Kidney tubule cell (primary cell): Measurements from ENCODE around the gene TASP1.
"Not testable (repeated sequence)": the region's sequence is repeated elsewhere in the genome, so short reads cannot be mapped to it uniquely, and the experiment has no call there.

ENCODE experiments used
- DNase-seq: peaks from one replicate; pipeline ENCODE4 v3.0.0-alpha.2; 2018; ENCODE audit warnings: low spot score

The TASP1 gene

GRCh38 chr20:13397300-13397724, 241.4 kb downstream of the TASP1 start:
- no peak for DNase-seq

GRCh38 chr20:13396826-13397225, 241.9 kb downstream of the TASP1 start:
- no peak for DNase-seq

- no peak for DNase-seq
Measured at GRCh38 chr20:13396022-13396421, 242.7 kb downstream of the TASP1 start.

GRCh38 chr20:13395232-13395631, 243.5 kb downstream of the TASP1 start:
- no peak for DNase-seq

GRCh38 chr20:13392391-13392790, 246.3 kb downstream of the TASP1 start:
- no peak for DNase-seq

GRCh38 chr20:13389115-13389514, 249.6 kb downstream of the TASP1 start:
- no peak for DNase-seq

GRCh38 chr20:13384132-13384531, 254.6 kb downstream of the TASP1 start:
- DNase-seq = no peak

GRCh38 chr20:13382786-13383185, 255.9 kb downstream of the TASP1 start:
- peak; percentile 74 for DNase-seq

GRCh38 chr20:13380497-13381229, 258.1 kb downstream of the TASP1 start:
- not testable (repeated sequence) for DNase-seq

GRCh38 chr20:13373400-13373799, 265.3 kb downstream of the TASP1 start:
- DNase-seq = no peak

GRCh38 chr20:13364278-13365170, 274.2 kb downstream of the TASP1 start:
- no peak for DNase-seq

GRCh38 chr20:13363473-13363872, 275.3 kb downstream of the TASP1 start:
- DNase-seq = no peak

GRCh38 chr20:13362165-13362564, 276.6 kb downstream of the TASP1 start:
- not testable (repeated sequence) for DNase-seq

GRCh38 chr20:13358936-13359335, 279.8 kb downstream of the TASP1 start:
- not testable (repeated sequence) for DNase-seq

- DNase-seq = not testable (repeated sequence)
Measured at GRCh38 chr20:13357782-13358181, 280.9 kb downstream of the TASP1 start.

- no peak for DNase-seq
Measured at GRCh38 chr20:13356591-13356990, 282.1 kb downstream of the TASP1 start.

GRCh38 chr20:13355941-13356486, 282.7 kb downstream of the TASP1 start:
- no peak for DNase-seq

GRCh38 chr20:13355411-13355810, 283.3 kb downstream of the TASP1 start:
- DNase-seq = no peak

GRCh38 chr20:13353261-13353945, 285.3 kb downstream of the TASP1 start:
- no peak for DNase-seq

- DNase-seq = no peak
Measured at GRCh38 chr20:13349235-13349604, 289.5 kb downstream of the TASP1 start.

- no peak for DNase-seq
Measured at GRCh38 chr20:13348311-13349234, 290.2 kb downstream of the TASP1 start.
